SK-N-SH (cell line): Measurements from ENCODE around the gene RPUSD3. TPM values are rescaled to one million over a fixed set of nuclear protein-coding genes. Genes with fewer than 3 reads are reported as not detected.

ENCODE experiments used
- CTCF ChIA-PET: fragments of 300-600, 350-600 bp; formaldehyde crosslinking; extraction: SDS; loops from one replicate; lab custom pipeline; 2021; lab: Yijun Ruan, JAX
- POLR2A ChIA-PET: fragments of 350-600 bp; sonication (Branson Sonifier 250); formaldehyde crosslinking; extraction: SDS; loops from one replicate; lab custom pipeline; 2020; ENCODE audit warnings: antibody characterized with exemption, inconsistent platforms; lab: Yijun Ruan, JAX
- DNase-seq: peaks from one replicate; pipeline ENCODE4 v3.0.0; 2012
- H2AFZ ChIP-seq: fragments of 200-600 bp; sonication (generic); 2 replicates; pipeline ENCODE4 v1.8.1; 2016; ENCODE audit warnings: antibody characterized with exemption, mild to moderate bottlenecking, low read depth
- H3F3A ChIP-seq: fragments of 200-600 bp; sonication (generic); replicated peaks from 2 replicates; pipeline ENCODE3; 2016; ENCODE audit warnings: antibody characterized with exemption, mild to moderate bottlenecking; ENCODE audit not compliant: insufficient read depth
- H3K27ac ChIP-seq, 2 experiments: fragments of 200-500 bp in 1 of 2; fragments of 200-600 bp in 1 of 2; sonication (Bioruptor generic) in 1 of 2; sonication (generic), shearing (Covaris generic) in 1 of 2; 2 replicates each; pipeline versions ENCODE4 v1.5.1 to v1.6.1; 2014 to 2016; ENCODE audit warnings: low read depth in 2 of 2, inconsistent platforms in 1 of 2, low read length in 1 of 2, mild to moderate bottlenecking in 1 of 2, mixed read lengths in 1 of 2
- H3K27me3 ChIP-seq: fragments of 200-600 bp; sonication (generic), shearing (Covaris generic); 2 replicates; pipeline ENCODE4 v1.6.1; 2016; ENCODE audit warnings: mixed run types; ENCODE audit not compliant: insufficient read depth
- H3K36me3 ChIP-seq, 2 experiments: fragments of 200-500 bp in 1 of 2; fragments of 200-600 bp in 1 of 2; sonication (Bioruptor generic) in 1 of 2; sonication (generic) in 1 of 2; replicated peaks in 1 of 2; 2 replicates each; pipeline versions ENCODE3 to v1.5.1; 2014 to 2016; ENCODE audit warnings: low read length in 1 of 2, mild to moderate bottlenecking in 1 of 2; ENCODE audit not compliant: insufficient read depth in 2 of 2, control insufficient read depth in 1 of 2
- H3K4me1 ChIP-seq, 2 experiments: fragments of 200-500 bp in 1 of 2; fragments of 200-600 bp in 1 of 2; sonication (Bioruptor generic) in 1 of 2; sonication (generic), shearing (Covaris generic) in 1 of 2; 2 replicates each; pipeline versions ENCODE4 v1.5.1 to v1.6.1; 2014 to 2016; ENCODE audit warnings: low read depth in 1 of 2, low read length in 1 of 2, mixed run types in 1 of 2; ENCODE audit not compliant: insufficient read depth in 2 of 2, control insufficient read depth in 1 of 2
- H3K4me2 ChIP-seq: fragments of 200-600 bp; sonication (generic), shearing (Covaris generic); 2 replicates; pipeline ENCODE4 v1.6.1; 2017; ENCODE audit warnings: mixed run types
- H3K4me3 ChIP-seq, 2 experiments: fragments of 200-500 bp in 1 of 2; fragments of 200-600 bp in 1 of 2; sonication (Bioruptor generic) in 1 of 2; sonication (generic), shearing (Covaris generic) in 1 of 2; 2 replicates each; pipeline versions ENCODE4 v1.5.1 to v1.8.1; 2014 to 2016; ENCODE audit warnings: low read depth in 2 of 2, inconsistent platforms in 1 of 2, low read length in 1 of 2, mild to moderate bottlenecking in 1 of 2, mixed read lengths in 1 of 2, moderate library complexity in 1 of 2
- H3K79me2 ChIP-seq: fragments of 200-600 bp; sonication (generic); 2 replicates; pipeline ENCODE4 v1.8.1; 2017; ENCODE audit warnings: mild to moderate bottlenecking; ENCODE audit not compliant: insufficient read depth
- H3K9ac ChIP-seq: fragments of 200-600 bp; sonication (generic); 2 replicates; pipeline ENCODE4 v1.6.1; 2017; ENCODE audit warnings: mixed run types
- H3K9me2 ChIP-seq: fragments of 200-600 bp; sonication (generic); 2 replicates; pipeline ENCODE4 v1.6.1; 2017; ENCODE audit warnings: mixed run types
- H3K9me3 ChIP-seq: fragments of 200-600 bp; sonication (generic); 2 replicates; pipeline ENCODE4 v1.6.1; 2017; ENCODE audit warnings: mixed run types, mild to moderate bottlenecking, moderate library complexity
- H4K20me1 ChIP-seq: fragments of 200-600 bp; sonication (generic); 2 replicates; pipeline ENCODE4 v1.6.1; 2017; ENCODE audit warnings: mild to moderate bottlenecking, mixed run types; ENCODE audit not compliant: insufficient read depth
- CHD2 ChIP-seq: fragments of 150-350 bp; IDR thresholded peaks from 2 replicates; pipeline ENCODE4 v1.6.1; 2018; ENCODE audit warnings: low read length; ENCODE audit not compliant: partially characterized antibody
- EP300 ChIP-seq, 2 experiments: IDR thresholded peaks; 2 replicates each; pipeline versions ENCODE4 v1.4.0 to v1.6.1; 2012; ENCODE audit warnings: borderline replicate concordance in 1 of 2, low read depth in 1 of 2, low read length in 1 of 2
- GATA2 ChIP-seq: sonication (generic); formaldehyde crosslinking; IDR thresholded peaks from 2 replicates; pipeline ENCODE4 v1.5.0; 2020; ENCODE audit warnings: mild to moderate bottlenecking, missing genetic modification reagents
- JUND ChIP-seq: IDR thresholded peaks from 2 replicates; pipeline ENCODE4 v1.4.0; 2012
- MXI1 ChIP-seq: IDR thresholded peaks from 2 replicates; pipeline ENCODE4 v1.6.1; 2012; ENCODE audit warnings: mild to moderate bottlenecking, low read depth, low read length, improper control_type of control experiment
- RAD21 ChIP-seq: IDR thresholded peaks from 2 replicates; pipeline ENCODE4 v1.6.1; 2012; ENCODE audit warnings: mild to moderate bottlenecking, low read length
- RFX5 ChIP-seq: IDR thresholded peaks from 2 replicates; pipeline ENCODE4 v1.6.1; 2012; ENCODE audit warnings: mild to moderate bottlenecking, improper control_type of control experiment, low read length
- RXRA ChIP-seq: IDR thresholded peaks from 2 replicates; pipeline ENCODE4 v1.4.0; 2012; ENCODE audit warnings: low read depth, mild to moderate bottlenecking, borderline replicate concordance
- SIN3A ChIP-seq: IDR thresholded peaks from 2 replicates; pipeline ENCODE4 v1.6.1; 2012; ENCODE audit warnings: low read depth, mild to moderate bottlenecking, low read length, moderate library complexity, borderline replicate concordance
- SMC3 ChIP-seq: IDR thresholded peaks from 2 replicates; pipeline ENCODE4 v1.6.1; 2012; ENCODE audit warnings: low read depth, low read length, improper control_type of control experiment
- TAF1 ChIP-seq: IDR thresholded peaks from 2 replicates; pipeline ENCODE4 v1.6.1; 2012; ENCODE audit warnings: low read depth, mild to moderate bottlenecking, low read length, moderate library complexity, borderline replicate concordance
- TEAD4 ChIP-seq: IDR thresholded peaks from 2 replicates; pipeline ENCODE4 v1.4.0; 2012; ENCODE audit warnings: mild to moderate bottlenecking, borderline replicate concordance; ENCODE audit not compliant: insufficient read depth
- WGBS: methylation state at CpG from one replicate; pipeline ENCODE4 v1.1.6; 2017; ENCODE audit warnings: low lambda C conversion rate; 5-methylcytosine and 5-hydroxymethylcytosine counted together
- polyA plus RNA-seq, 3 experiments: library from polyadenylated mRNA; depleted of rRNA; stranded (reverse); fragments of >200 nt; gene quantifications; 2 replicates each; pipeline ENCODE4 v1.2.3, GENCODE V29; 2012
- TF ChIP-seq, protein P1 (sequence below): IDR thresholded peaks from 2 replicates; pipeline ENCODE4; 2012
- TF ChIP-seq, protein P2 (sequence below): IDR thresholded peaks from 2 replicates; pipeline ENCODE4 v1.4.0; 2012; ENCODE audit warnings: low read depth, borderline replicate concordance
- TF ChIP-seq, protein P3 (sequence below): IDR thresholded peaks from 2 replicates; pipeline ENCODE4 v1.4.0; 2012; ENCODE audit warnings: low read depth, borderline replicate concordance
- TF ChIP-seq, protein P4 (sequence below): fragments of 150-350 bp; IDR thresholded peaks from 2 replicates; pipeline ENCODE4 v1.6.1; 2017; ENCODE audit warnings: antibody characterized with exemption, low read length, low read depth, borderline replicate concordance
- TF ChIP-seq, protein P5 (sequence below): fragments of 150-350 bp; IDR thresholded peaks from 2 replicates; pipeline ENCODE4 v1.6.1; 2016; ENCODE audit warnings: mild to moderate bottlenecking, low read depth, low read length
- TF ChIP-seq, protein P6 (sequence below): IDR thresholded peaks from 2 replicates; pipeline ENCODE4 v1.4.0; 2012; ENCODE audit warnings: low read depth

RPUSD3 gene
- polyA plus RNA-seq, 1 of the 3 experiments (the other 2 are of a cell fraction), result 43.4 TPM

DNA sequence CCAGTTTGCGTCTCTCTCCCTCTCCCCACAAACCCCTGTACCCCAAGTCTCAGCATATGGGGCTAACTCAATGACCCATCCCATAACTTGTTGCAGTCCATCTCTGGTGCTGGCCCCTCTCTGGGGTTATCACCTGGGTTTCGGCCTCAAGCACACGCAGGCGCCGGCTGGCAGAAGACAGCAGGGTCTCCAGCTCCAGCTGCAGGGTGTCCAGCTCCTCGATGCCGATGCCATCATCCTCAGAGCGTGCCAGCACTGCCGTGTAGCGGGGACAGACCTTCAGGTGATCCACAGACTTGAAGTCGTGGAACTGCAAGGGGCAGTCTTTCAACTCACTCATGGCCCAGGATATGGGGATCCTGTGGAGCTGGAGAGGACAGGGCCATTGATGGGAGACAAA is 52.7 kb downstream of the RPUSD3 start:
- WGBS, result 81% methylated on average over 4 of the region's 11 CpGs
- Histone ChIP-seq H3K9ac (peak overlapping the region; percentile 98; the same call in 1 of the 2 replicates), H3K4me2 (peak overlapping the region; percentile 83), H4K20me1 (peaks cover 4% of the 10 kb centered on the region; the same call in 1 of the 2 replicates), H2AFZ (no peak overlapping the region), H3K27ac (no peak overlapping the region), H3F3A (no peaks in the 10 kb centered on the region), H3K27me3 (no peaks in the 10 kb centered on the region), H3K4me3 (peak overlapping the region; percentile 82 to 96; a peak in 3 of 4 replicates), H3K9me3 (no peaks in the 10 kb centered on the region), H3K4me1 (peaks cover 10 to 13% of the 10 kb centered on the region in 2 experiments; a peak in 1 of 4 replicates), H3K36me3 (peaks cover 43 to 44% of the 10 kb centered on the region in 2 experiments), H3K79me2 (peaks cover 54% of the 10 kb centered on the region), H3K9me2 (no peaks in the 10 kb centered on the region)
- TF ChIP-seq SMC3 (no peak), SIN3A (no peak), RXRA (no peak), TEAD4 (no peak), JUND (no peak), GATA2 (CRISPR knock-in tag) (no peak), MXI1 (no peak), TAF1 (no peak), CHD2 (no peak), RAD21 (no peak), EP300 (IDR thresholded peaks at IDR 0.05; ENCODE audit: borderline replicate concordance in 1 of 2, low read depth in 1 of 2, low read length in 1 of 2) (no peak), RFX5 (no peak)
- TF ChIP-seq, protein P1, sequence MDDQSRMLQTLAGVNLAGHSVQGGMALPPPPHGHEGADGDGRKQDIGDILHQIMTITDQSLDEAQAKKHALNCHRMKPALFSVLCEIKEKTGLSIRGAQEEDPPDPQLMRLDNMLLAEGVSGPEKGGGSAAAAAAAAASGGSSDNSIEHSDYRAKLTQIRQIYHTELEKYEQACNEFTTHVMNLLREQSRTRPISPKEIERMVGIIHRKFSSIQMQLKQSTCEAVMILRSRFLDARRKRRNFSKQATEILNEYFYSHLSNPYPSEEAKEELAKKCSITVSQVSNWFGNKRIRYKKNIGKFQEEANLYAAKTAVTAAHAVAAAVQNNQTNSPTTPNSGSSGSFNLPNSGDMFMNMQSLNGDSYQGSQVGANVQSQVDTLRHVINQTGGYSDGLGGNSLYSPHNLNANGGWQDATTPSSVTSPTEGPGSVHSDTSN, result no peak
- TF ChIP-seq, protein P2, sequence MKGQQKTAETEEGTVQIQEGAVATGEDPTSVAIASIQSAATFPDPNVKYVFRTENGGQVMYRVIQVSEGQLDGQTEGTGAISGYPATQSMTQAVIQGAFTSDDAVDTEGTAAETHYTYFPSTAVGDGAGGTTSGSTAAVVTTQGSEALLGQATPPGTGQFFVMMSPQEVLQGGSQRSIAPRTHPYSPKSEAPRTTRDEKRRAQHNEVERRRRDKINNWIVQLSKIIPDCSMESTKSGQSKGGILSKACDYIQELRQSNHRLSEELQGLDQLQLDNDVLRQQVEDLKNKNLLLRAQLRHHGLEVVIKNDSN, result no peak
- TF ChIP-seq, protein P3, sequence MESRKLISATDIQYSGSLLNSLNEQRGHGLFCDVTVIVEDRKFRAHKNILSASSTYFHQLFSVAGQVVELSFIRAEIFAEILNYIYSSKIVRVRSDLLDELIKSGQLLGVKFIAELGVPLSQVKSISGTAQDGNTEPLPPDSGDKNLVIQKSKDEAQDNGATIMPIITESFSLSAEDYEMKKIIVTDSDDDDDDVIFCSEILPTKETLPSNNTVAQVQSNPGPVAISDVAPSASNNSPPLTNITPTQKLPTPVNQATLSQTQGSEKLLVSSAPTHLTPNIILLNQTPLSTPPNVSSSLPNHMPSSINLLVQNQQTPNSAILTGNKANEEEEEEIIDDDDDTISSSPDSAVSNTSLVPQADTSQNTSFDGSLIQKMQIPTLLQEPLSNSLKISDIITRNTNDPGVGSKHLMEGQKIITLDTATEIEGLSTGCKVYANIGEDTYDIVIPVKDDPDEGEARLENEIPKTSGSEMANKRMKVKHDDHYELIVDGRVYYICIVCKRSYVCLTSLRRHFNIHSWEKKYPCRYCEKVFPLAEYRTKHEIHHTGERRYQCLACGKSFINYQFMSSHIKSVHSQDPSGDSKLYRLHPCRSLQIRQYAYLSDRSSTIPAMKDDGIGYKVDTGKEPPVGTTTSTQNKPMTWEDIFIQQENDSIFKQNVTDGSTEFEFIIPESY, result no peak
- TF ChIP-seq, protein P4, sequence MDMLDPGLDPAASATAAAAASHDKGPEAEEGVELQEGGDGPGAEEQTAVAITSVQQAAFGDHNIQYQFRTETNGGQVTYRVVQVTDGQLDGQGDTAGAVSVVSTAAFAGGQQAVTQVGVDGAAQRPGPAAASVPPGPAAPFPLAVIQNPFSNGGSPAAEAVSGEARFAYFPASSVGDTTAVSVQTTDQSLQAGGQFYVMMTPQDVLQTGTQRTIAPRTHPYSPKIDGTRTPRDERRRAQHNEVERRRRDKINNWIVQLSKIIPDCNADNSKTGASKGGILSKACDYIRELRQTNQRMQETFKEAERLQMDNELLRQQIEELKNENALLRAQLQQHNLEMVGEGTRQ, result no peak
- TF ChIP-seq, protein P5, sequence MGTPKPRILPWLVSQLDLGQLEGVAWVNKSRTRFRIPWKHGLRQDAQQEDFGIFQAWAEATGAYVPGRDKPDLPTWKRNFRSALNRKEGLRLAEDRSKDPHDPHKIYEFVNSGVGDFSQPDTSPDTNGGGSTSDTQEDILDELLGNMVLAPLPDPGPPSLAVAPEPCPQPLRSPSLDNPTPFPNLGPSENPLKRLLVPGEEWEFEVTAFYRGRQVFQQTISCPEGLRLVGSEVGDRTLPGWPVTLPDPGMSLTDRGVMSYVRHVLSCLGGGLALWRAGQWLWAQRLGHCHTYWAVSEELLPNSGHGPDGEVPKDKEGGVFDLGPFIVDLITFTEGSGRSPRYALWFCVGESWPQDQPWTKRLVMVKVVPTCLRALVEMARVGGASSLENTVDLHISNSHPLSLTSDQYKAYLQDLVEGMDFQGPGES, result no peak
- TF ChIP-seq, protein P6, sequence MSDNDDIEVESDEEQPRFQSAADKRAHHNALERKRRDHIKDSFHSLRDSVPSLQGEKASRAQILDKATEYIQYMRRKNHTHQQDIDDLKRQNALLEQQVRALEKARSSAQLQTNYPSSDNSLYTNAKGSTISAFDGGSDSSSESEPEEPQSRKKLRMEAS, result no peak
- ChIA-PET POLR2A (interaction anchor here (0.6 to 0.7 kb wide), 2 partner anchors 22 to 27 kb away, joined by 3 to 4 read pairs; no protein-coding TSS in a partner anchor), CTCF (interaction anchor here (1.0 to 1.1 kb wide), 2 partner anchors 9 to 10 kb away, joined by 3 read pairs; no protein-coding TSS in a partner anchor)
- no peak for DNase-seq

Other genes with a start within 250 kb of the RPUSD3 start
- gene MTMR14, start 194.5 kb downstream of the RPUSD3 start, polyA plus RNA-seq (2012; rRNA removed), result 29.3 and 37.1 TPM in 2 replicates
- 0.03 and 0.06 TPM in 2 replicates for gene CPNE9, start 140.2 kb downstream of the RPUSD3 start, polyA plus RNA-seq (2012; rRNA removed)
- 12.0 and 13.0 TPM in 2 replicates for gene BRPF1, start 112.3 kb downstream of the RPUSD3 start, polyA plus RNA-seq (2012; rRNA removed)
- gene OGG1, start 94.1 kb downstream of the RPUSD3 start, polyA plus RNA-seq (2012; rRNA removed), result 26.8 and 30.9 TPM in 2 replicates
- gene CAMK1, start 74.1 kb downstream of the RPUSD3 start, polyA plus RNA-seq (2012; rRNA removed), result 44.9 and 47.1 TPM in 2 replicates
- 84.1 and 102 TPM in 2 replicates for gene TADA3, start 51.5 kb downstream of the RPUSD3 start, polyA plus RNA-seq (2012; rRNA removed)
- gene ARPC4, start 50.9 kb downstream of the RPUSD3 start, polyA plus RNA-seq (2012; rRNA removed), result 220 and 233 TPM in 2 replicates
- gene TTLL3, start 33.7 kb downstream of the RPUSD3 start, polyA plus RNA-seq (2012; rRNA removed), result 41.6 and 51.9 TPM in 2 replicates
- 0.11 TPM in 1 of 2 replicates, not detected in the other for gene CIDEC, start 36.2 kb upstream of the RPUSD3 start, polyA plus RNA-seq (2012; rRNA removed)
- gene JAGN1, start 46.6 kb upstream of the RPUSD3 start, polyA plus RNA-seq (2012; rRNA removed), result 40.9 and 41.6 TPM in 2 replicates
- gene IL17RE, start 58.8 kb upstream of the RPUSD3 start, polyA plus RNA-seq (2012; rRNA removed), result 0.76 and 0.95 TPM in 2 replicates
- gene IL17RC, start 73.1 kb upstream of the RPUSD3 start, polyA plus RNA-seq (2012; rRNA removed), result 17.3 and 17.9 TPM in 2 replicates
- 77.6 and 86.9 TPM in 2 replicates for gene CRELD1, start 89.8 kb upstream of the RPUSD3 start, polyA plus RNA-seq (2012; rRNA removed)
- 3.9 and 5.5 TPM in 2 replicates for gene PRRT3, start 108.4 kb upstream of the RPUSD3 start, polyA plus RNA-seq (2012; rRNA removed)
- 113 and 123 TPM in 2 replicates for gene EMC3, start 142.8 kb upstream of the RPUSD3 start, polyA plus RNA-seq (2012; rRNA removed)
- 7.3 and 9.6 TPM in 2 replicates for gene FANCD2, start 182.4 kb upstream of the RPUSD3 start, polyA plus RNA-seq (2012; rRNA removed)